Hematopoietic multipotent progenitor cell treated with erythropoietin and hydrocortisone succinate and interleukin-3 and kit ligand, for 15 days (in vitro differentiated cells): Measurements from ENCODE around the gene PLCL1.

Experiments used
- DNase-seq: peaks from one replicate; pipeline ENCODE4 v3.0.0-alpha.2; 2015; ENCODE audit warnings: low spot score

The PLCL1 gene

GRCh38 chr2:197857476-197858107, 53.2 kb downstream of the PLCL1 start:
- DNase-seq, result no peak

GRCh38 chr2:197858607-197859140, 54.3 kb downstream of the PLCL1 start:
- no peak for DNase-seq

GRCh38 chr2:197862246-197862955, 58.0 kb downstream of the PLCL1 start:
- no peak for DNase-seq

DNA sequence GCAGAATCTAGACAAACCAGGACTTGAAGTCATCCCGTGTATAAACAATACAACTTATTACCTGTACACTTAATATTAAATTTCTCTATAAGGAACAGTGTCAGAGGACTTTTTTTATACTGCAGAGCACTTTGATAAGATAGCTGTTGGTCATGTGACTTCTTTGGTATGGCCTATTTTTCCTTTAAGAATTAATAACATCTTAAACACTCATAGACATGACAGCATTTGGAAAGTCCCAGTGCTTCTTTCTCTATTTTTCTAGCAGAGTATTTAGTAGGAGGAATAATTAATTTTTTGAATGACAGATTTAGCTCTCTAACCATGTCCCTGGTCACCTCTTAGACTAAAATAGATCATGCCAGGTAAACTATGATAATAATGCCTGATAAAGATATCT, 59.4 kb downstream of the PLCL1 start:
- no peak for DNase-seq

- DNase-seq, result no peak
Measured at GRCh38 chr2:197866455-197866854, 62.1 kb downstream of the PLCL1 start.

GRCh38 chr2:197867033-197867432, 62.6 kb downstream of the PLCL1 start:
- DNase-seq, result no peak

GRCh38 chr2:197867624-197868023, 63.2 kb downstream of the PLCL1 start:
- no peak for DNase-seq

DNA sequence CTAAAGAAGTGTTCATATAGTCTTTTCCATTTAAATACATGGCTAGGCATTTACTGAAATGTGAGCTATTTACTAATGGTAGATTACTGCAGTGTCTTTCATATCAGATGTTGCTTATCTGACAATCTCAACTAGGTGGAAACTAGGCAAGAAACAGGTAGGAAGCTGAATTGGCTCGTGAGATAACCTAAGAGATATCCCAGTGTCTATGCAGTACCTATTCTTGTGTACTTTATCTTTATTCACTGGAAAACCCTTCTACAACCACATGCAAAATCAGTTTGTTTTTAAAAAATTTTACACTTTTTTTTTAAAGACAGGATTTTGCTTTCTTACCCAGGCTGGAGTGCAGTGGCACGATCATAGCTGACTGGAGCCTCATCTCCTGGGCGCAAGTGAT, 63.8 kb downstream of the PLCL1 start:
- DNase-seq, result no peak

DNA sequence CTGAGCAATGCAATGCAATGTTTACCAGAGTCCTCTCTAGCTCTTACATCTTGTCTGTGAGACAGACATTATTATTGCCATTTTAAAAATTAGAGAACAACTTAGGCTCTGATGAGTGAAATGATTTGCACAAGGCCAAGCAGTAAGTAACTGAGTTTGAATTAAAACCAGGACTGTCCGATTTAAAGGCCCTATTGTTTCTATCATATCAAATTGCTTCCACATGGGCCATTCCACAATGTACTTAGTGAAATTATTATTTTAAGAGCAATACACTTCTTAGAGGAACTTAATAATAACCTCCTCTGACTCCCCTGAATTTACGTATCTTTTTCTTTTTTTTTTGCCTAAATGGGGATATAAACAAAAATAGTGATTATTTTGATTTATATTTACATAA, 64.6 kb downstream of the PLCL1 start:
- no peak for DNase-seq

GRCh38 chr2:197869501-197870111, 65.2 kb downstream of the PLCL1 start:
- no peak for DNase-seq

DNA sequence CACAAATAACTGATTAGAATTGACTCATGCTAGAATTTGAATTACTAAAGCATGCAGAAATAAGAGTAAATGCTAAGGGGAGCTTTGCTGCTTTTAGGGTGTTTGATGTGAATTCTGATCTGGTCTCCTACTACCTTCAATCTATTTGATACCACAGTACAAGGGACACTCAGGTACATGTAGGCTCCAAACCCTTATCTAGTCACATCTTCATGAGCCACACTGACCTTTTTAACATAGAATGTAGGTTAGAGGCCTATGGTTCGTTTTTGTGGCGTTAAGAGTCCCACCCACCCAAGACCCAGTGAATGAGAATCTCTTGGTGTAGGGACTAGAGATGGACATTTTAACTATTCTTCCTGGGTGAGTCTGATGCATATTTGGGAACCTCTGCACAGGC, 65.7 kb downstream of the PLCL1 start:
- no peak for DNase-seq

GRCh38 chr2:197871780-197872456, 67.5 kb downstream of the PLCL1 start:
- no peak for DNase-seq

GRCh38 chr2:197873293-197873701, 68.9 kb downstream of the PLCL1 start:
- DNase-seq, result no peak

- no peak for DNase-seq
Measured at GRCh38 chr2:197875763-197876162, 71.4 kb downstream of the PLCL1 start.

DNA sequence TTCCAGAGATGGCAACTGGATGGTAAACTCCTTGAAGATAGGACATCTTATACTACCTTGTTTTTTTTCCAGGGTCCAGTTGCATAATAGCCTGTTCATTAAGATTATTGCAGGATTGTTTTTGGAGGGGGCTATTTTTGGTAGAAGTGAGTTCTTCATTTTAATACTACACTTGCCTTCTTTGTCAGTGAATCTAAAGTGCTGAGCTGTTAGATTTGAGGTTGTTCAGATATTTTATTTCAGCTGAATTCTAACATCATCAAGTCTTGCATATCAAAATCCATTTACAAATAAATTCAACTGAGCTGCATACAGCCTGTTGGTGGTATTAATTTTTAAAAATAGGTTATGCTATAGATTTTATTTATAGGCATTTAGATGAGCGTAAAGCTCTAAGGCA, 72.1 kb downstream of the PLCL1 start:
- no peak for DNase-seq

DNA sequence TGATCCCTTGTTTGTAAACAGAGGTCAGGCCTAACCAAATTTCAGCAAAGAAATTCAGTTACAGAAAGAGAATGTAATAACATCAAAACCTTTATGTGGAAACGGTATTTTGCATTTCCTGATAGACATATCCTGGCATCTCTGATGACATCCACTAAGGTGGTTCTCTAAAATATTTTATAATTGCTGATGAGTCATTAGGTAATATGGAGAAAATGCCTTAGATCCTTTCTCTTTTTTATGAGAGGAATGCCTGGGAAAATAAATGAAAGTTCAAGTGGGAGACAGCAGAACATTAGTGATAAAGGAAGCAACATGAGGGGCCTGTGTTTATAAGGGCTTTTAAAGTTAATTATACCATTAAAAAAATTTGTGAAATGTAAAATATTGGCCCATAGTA, 72.6 kb downstream of the PLCL1 start:
- no peak for DNase-seq

GRCh38 chr2:197878792-197879191, 74.4 kb downstream of the PLCL1 start:
- DNase-seq, result no peak

GRCh38 chr2:197879812-197880408, 75.5 kb downstream of the PLCL1 start:
- DNase-seq, result no peak

- DNase-seq, result no peak
Measured at GRCh38 chr2:197883354-197884032, 79.1 kb downstream of the PLCL1 start.

- DNase-seq, result no peak
Measured at GRCh38 chr2:197884252-197884651, 79.9 kb downstream of the PLCL1 start.

GRCh38 chr2:197885126-197885525, 80.7 kb downstream of the PLCL1 start:
- no peak for DNase-seq

- DNase-seq, result no peak
Measured at GRCh38 chr2:197885587-197885986, 81.2 kb downstream of the PLCL1 start.
